Measurements from ENCODE around the gene MIOX. TPM values are rescaled to one million over a fixed set of nuclear protein-coding genes. Genes with fewer than 3 reads are reported as not detected.

Gene MIOX
- polyA plus RNA-seq, 1 experiment: 0.14 TPM

DNA sequence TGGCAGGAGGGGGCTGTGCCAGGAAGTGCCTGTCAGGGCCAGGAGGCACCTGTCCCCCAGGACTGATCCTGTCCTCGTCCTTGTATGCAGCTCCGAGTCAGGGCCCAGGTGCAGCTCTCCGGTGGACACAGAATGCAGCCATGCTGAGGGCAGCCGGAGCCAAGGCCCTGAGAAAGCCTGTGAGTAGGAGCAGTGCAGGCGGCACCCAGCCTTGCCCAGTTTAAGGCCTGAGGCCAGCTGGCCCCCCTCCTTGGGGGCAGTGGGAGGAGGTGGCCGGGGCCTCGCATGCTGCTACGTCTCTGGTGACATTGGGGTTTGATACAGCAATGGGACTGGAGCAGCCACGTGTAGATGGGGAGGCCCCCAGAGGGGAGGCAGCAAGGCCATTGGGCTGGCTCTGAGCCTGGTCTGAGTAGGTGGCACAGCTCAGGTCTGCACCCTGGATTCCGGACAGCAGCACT, 46.8 kb upstream of the MIOX start:
- CTCF ChIA-PET: no interaction called here
- POLR2A ChIA-PET: interaction anchor here (1.1 kb wide), 1 partner anchor 11 kb away, joined by 3 read pairs; no protein-coding TSS in a partner anchor
- no peaks in the 10 kb centered on the region; the same call in 1 of the 2 replicates for H3K9me3 ChIP-seq (ENCODE audit: control insufficient read depth, insufficient read depth, low read length)
- H3K27me3 ChIP-seq (ENCODE audit: control insufficient read depth, insufficient read depth, low read length): no peaks in the 10 kb centered on the region
- TF ChIP-seq, protein P1, sequence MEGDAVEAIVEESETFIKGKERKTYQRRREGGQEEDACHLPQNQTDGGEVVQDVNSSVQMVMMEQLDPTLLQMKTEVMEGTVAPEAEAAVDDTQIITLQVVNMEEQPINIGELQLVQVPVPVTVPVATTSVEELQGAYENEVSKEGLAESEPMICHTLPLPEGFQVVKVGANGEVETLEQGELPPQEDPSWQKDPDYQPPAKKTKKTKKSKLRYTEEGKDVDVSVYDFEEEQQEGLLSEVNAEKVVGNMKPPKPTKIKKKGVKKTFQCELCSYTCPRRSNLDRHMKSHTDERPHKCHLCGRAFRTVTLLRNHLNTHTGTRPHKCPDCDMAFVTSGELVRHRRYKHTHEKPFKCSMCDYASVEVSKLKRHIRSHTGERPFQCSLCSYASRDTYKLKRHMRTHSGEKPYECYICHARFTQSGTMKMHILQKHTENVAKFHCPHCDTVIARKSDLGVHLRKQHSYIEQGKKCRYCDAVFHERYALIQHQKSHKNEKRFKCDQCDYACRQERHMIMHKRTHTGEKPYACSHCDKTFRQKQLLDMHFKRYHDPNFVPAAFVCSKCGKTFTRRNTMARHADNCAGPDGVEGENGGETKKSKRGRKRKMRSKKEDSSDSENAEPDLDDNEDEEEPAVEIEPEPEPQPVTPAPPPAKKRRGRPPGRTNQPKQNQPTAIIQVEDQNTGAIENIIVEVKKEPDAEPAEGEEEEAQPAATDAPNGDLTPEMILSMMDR (IDR thresholded peaks at IDR 0.05; ENCODE audit: low read depth, low read length): no peak
- no peak overlapping the region for H3K4me3 ChIP-seq (ENCODE audit: low read depth, low read length)
- H3K27ac ChIP-seq (ENCODE audit: low read depth, low read length): no peak overlapping the region
- no peak for DNase-seq (ENCODE audit: low read depth, low spot score)

DNA sequence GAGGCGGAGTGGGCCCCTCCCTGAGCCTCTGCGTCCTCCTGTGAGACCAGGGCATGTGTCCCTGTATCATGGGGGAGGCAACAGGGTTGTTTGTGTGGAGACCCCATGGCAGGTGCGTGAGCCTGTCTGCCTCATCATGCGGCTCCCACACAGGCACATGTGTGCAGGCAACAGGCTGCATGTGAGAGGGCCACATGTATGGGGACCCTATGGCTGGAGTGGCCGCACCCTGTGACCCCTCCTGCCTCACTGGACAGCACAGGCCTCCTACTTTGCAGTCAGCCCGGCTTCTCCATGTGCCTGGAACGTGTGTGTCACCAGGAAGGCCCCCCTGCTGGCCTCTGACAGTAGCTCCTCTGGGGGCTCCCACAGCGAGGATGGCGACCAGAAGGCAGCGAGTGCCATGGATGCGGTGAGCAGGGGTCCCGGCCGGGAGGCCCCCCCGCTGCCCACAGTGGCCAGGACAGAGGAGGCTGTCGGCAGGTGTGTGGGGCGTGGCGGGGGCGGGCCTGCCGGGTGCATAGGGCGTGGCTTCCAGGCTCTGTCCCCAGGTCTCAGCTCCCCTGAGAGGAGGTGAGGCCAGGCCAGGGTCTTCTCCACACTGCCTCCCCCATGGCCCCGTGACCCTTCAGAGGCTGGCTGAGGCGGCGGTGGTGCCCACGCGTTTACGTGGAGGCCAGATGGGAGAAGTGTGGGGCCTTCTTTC, 46.0 kb upstream of the MIOX start:
- DNase-seq (ENCODE audit: low read depth, low spot score): no peak
- ChIA-PET CTCF (no interaction called here), POLR2A (no interaction called here)
- no peaks in the 10 kb centered on the region for H3K27me3 ChIP-seq (ENCODE audit: control insufficient read depth, insufficient read depth, low read length)
- H3K27ac ChIP-seq (ENCODE audit: low read depth, low read length): no peak overlapping the region
- H3K9me3 ChIP-seq (ENCODE audit: control insufficient read depth, insufficient read depth, low read length): no peaks in the 10 kb centered on the region; the same call in 1 of the 2 replicates
- TF ChIP-seq, protein P1 (IDR thresholded peaks at IDR 0.05; ENCODE audit: low read depth, low read length): no peak
- H3K4me3 ChIP-seq (ENCODE audit: low read depth, low read length): no peak overlapping the region

DNA sequence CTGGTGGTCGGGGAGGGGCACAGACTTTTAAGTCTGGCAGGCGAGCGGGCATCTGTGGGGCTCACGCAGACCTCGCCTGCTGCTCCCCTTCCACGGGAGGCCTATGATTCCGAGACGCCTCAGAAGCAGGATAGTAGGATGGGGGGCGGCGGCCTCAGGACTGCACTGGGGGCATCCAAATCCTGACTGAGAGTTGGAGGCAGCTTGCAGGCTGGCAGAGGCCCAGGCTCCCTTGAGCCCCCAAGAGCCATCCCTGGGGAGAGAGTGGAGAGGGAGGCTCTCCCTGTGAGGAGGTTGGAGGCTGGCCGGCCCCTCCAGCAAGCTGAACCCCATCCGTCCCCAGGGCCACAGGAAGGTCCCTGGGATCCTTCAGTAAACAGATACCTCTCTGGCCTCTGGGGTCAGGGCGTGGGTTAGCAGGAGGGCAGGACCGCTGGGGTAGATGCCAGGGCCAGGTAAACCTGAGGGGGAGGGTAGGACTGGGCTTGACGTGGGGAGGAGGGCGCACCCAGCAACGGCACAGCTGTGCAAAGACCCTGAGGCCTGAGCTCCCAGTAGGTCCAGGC, 45.1 kb upstream of the MIOX start:
- Histone ChIP-seq H3K9me3 (ENCODE audit: control insufficient read depth, insufficient read depth, low read length) (no peaks in the 10 kb centered on the region; the same call in 1 of the 2 replicates), H3K27ac (ENCODE audit: low read depth, low read length) (no peak overlapping the region), H3K27me3 (ENCODE audit: control insufficient read depth, insufficient read depth, low read length) (no peaks in the 10 kb centered on the region), H3K4me3 (ENCODE audit: low read depth, low read length) (no peak overlapping the region)
- ChIA-PET POLR2A (no interaction called here), CTCF (interaction anchor here (1.2 kb wide), 1 partner anchor 9 kb away, joined by 3 read pairs; no protein-coding TSS in a partner anchor)
- DNase-seq (ENCODE audit: low read depth, low spot score): no peak
- TF ChIP-seq, protein P1 (IDR thresholded peaks at IDR 0.05; ENCODE audit: low read depth, low read length): no peak

DNA sequence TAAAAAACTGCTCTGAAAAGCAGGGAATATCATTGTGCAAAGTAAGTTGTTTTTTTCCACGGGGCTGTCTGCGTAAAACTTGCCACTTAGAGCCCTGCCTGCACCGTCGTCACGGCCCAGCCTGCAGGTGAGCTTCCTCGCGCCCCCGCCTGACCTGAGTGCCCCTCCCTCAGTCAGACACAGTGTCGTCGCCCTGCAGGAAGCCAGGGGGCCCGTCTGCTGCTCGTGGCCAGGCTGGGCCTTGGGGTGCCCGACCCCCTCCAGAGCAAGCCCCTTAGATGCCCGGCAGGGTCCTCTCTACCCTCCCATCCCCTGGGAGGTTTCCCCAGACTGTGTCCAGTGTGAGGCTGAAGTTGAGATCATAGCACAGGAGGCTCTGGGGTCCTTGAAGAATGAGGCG, 43.5 kb upstream of the MIOX start:
- Histone ChIP-seq H3K4me3 (ENCODE audit: low read depth, low read length) (no peak overlapping the region), H3K27ac (ENCODE audit: low read depth, low read length) (no peak overlapping the region), H3K9me3 (ENCODE audit: control insufficient read depth, insufficient read depth, low read length) (no peaks in the 10 kb centered on the region; the same call in 1 of the 2 replicates), H3K27me3 (ENCODE audit: control insufficient read depth, insufficient read depth, low read length) (no peaks in the 10 kb centered on the region)
- no peak for DNase-seq (ENCODE audit: low read depth, low spot score)
- CTCF ChIA-PET: no interaction called here
- POLR2A ChIA-PET: no interaction called here
- TF ChIP-seq, protein P1 (IDR thresholded peaks at IDR 0.05; ENCODE audit: low read depth, low read length): no peak

Data from AG04450 (cell line).